ENCODE measurements around the gene NUP210.

The NUP210 gene

GRCh38 chr3:13296662-13297061 is 123.5 kb downstream of the NUP210 start:
- ChIA-PET CTCF (interaction anchor here (1.2 kb wide), 1 partner anchor 10 kb away, joined by 4 read pairs; no protein-coding TSS in a partner anchor), POLR2A (no interaction called here)
- TF ChIP-seq CTCF (IDR thresholded peaks at IDR 0.05; ENCODE audit: control extremely low read depth, extremely low read depth, low read depth, missing control alignments): no peak
- DNase-seq (ENCODE audit: extremely low spot score): no peak

- no peak for TF ChIP-seq CTCF (IDR thresholded peaks at IDR 0.05; ENCODE audit: control extremely low read depth, extremely low read depth, low read depth, missing control alignments)
- no peak for DNase-seq (ENCODE audit: extremely low spot score)
- ChIA-PET CTCF (no interaction called here), POLR2A (no interaction called here)
Observed at GRCh38 chr3:13294442-13295351, 125.4 kb downstream of the NUP210 start.

- POLR2A ChIA-PET: no interaction called here
- DNase-seq (ENCODE audit: extremely low spot score): no peak
- no peak for TF ChIP-seq CTCF (IDR thresholded peaks at IDR 0.05; ENCODE audit: control extremely low read depth, extremely low read depth, low read depth, missing control alignments)
Observed at GRCh38 chr3:13292375-13292774, 127.7 kb downstream of the NUP210 start.

GRCh38 chr3:13290941-13291340 is 129.2 kb downstream of the NUP210 start:
- no peak for TF ChIP-seq CTCF (IDR thresholded peaks at IDR 0.05; ENCODE audit: control extremely low read depth, extremely low read depth, low read depth, missing control alignments)
- ChIA-PET CTCF (no interaction called here), POLR2A (no interaction called here)
- no peak for DNase-seq (ENCODE audit: extremely low spot score)

More at GRCh38 chr3:13292375-13292774, 127.7 kb downstream of the NUP210 start:
- CTCF ChIA-PET: interaction anchor here (1.3 kb wide), 1 partner anchor 204 kb away, joined by 3 read pairs; no protein-coding TSS in a partner anchor

GRCh38 chr3:13289771-13290285 is 130.3 kb downstream of the NUP210 start:
- CTCF ChIA-PET: no interaction called here
- no peak for DNase-seq (ENCODE audit: extremely low spot score)
- POLR2A ChIA-PET: no interaction called here
- TF ChIP-seq CTCF (IDR thresholded peaks at IDR 0.05; ENCODE audit: control extremely low read depth, extremely low read depth, low read depth, missing control alignments): no peak

- POLR2A ChIA-PET: no interaction called here
- no peak for DNase-seq (ENCODE audit: extremely low spot score)
- no peak for TF ChIP-seq CTCF (IDR thresholded peaks at IDR 0.05; ENCODE audit: control extremely low read depth, extremely low read depth, low read depth, missing control alignments)
- CTCF ChIA-PET: no interaction called here
Observed at GRCh38 chr3:13288732-13289718, 131.1 kb downstream of the NUP210 start.

Data from GM10248 (cell line).